Measurements from ENCODE around the gene TRIM49. TPM values are rescaled to one million over a fixed set of nuclear protein-coding genes. Genes with fewer than 3 reads are reported as not detected.

TRIM49 gene, protein sequence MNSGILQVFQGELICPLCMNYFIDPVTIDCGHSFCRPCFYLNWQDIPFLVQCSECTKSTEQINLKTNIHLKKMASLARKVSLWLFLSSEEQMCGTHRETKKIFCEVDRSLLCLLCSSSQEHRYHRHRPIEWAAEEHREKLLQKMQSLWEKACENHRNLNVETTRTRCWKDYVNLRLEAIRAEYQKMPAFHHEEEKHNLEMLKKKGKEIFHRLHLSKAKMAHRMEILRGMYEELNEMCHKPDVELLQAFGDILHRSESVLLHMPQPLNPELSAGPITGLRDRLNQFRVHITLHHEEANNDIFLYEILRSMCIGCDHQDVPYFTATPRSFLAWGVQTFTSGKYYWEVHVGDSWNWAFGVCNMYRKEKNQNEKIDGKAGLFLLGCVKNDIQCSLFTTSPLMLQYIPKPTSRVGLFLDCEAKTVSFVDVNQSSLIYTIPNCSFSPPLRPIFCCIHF
- not detected in 2 replicates for total RNA-seq

DNA sequence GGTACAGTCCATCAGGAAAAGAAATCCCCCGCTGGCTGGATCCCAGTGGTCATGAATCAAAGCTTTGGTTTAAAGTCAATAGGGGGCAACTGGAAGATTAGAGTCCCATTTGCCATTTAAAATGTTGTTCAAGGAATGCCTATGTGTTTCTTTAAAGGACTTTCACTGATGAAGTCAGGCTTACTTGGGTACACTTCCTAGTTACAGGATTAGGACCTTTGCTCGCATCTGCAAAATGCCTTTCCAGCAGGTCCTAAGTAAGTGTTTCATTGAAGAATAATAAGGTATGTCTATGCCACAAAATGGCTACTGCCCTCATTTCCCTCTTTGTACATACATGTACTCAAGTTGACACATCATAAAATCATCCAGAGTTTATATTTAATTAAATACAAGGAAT is at the start of gene TRIM49:
TRIM49 (minus strand) TSS at position 101 of the 400 bp plus-strand sequence. CDS start 4,106 bp downstream, outside the sequence.

Other genes with a start within 250 kb of the TRIM49 start
- gene TRIM77, start 98.3 kb downstream of the TRIM49 start, total RNA-seq = not detected in 2 replicates
- gene TRIM64B, start 69.9 kb upstream of the TRIM49 start, total RNA-seq = not detected in 2 replicates
- gene TRIM49D1, start 113.7 kb upstream of the TRIM49 start, total RNA-seq = not detected in 2 replicates
- not detected in 2 replicates for gene TRIM49D2, start 115.5 kb upstream of the TRIM49 start, total RNA-seq
- not detected in 2 replicates for gene TRIM64, start 157.5 kb upstream of the TRIM49 start, total RNA-seq
- gene TRIM49C, start 222.5 kb upstream of the TRIM49 start, total RNA-seq = not detected in 2 replicates

Data from hair follicular keratinocyte (primary cell).